ENCODE results near the gene ZNF841. TPM values are rescaled to one million over a fixed set of nuclear protein-coding genes. Genes with fewer than 3 reads are reported as not detected.
A peak's percentile ranks its signal among the peaks of the same experiment; 100 is the strongest.
"Not testable (repeated sequence)": the region's sequence is repeated elsewhere in the genome, so short reads cannot be mapped to it uniquely, and the experiment has no call there.

Gene ZNF841
- total RNA-seq, 1 experiment from 2014 or later, result 5.8 TPM

DNA sequence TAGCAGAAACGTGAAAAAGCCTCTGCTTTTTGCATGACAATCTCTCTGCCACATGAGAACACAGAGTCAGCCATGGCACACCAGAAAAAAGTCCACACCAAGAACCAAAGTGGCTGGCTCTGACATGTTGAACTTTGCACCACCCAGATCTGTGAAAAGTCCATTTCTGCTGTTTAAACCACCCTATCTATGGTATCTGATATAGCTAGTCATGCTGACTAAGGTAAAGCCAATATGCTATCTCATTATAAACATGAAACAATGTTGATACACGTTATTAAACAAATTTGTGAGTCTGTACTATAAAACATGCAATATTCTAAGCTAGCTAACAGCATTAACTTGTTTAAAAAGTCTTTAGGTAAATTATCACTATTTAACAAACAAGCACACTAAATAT is 25.9 kb downstream of the ZNF841 start:
- DNase-seq (ENCODE audit: low read depth), result no peak

DNA sequence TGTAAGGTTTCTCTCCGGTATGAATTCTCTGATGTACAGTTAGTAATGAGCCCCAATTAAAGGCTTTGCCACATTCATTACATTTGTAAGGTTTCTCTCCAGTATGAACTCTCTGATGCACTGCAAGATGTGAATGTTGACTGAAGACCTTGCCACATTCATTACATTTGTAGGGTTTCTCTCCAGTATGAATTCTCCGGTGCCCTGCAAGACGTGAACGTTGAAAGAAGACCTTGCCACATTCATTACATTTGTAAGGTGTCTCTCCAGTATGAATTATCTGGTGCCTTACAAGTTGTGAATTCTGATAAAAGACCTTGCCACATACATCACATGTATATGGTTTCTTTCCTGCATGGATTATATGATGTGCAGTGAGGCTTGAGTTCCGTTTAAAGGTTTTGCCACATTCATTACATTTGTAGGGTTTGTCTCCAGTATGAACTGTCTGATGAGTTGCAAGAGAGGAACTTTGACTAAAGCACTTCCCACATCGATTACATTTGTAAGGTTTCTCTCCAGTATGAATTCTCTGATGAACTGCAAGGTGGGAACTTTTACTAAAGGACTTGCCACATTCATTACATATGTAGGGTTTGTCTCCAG is 29.2 kb downstream of the ZNF841 start:
- DNase-seq (ENCODE audit: low read depth), result no peak

DNA sequence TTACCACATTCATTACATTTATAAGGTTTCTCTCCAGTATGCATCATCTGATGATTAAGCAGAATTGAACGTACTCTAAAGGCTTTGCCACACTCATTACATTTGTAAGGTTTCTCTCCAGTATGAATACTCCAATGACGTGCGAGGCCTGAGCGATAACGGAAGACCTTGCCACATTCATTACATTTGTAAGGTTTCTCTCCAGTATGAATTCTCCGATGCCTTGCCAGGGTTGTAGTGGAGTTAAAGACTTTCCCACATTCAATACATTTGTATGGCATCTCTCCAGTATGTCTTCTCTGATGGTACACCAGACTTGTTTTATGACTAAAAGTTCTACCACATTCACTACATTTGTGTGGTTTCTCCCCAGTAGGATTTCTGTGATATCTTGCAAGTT is 30.2 kb downstream of the ZNF841 start:
- DNase-seq (ENCODE audit: low read depth), result no peak

DNA sequence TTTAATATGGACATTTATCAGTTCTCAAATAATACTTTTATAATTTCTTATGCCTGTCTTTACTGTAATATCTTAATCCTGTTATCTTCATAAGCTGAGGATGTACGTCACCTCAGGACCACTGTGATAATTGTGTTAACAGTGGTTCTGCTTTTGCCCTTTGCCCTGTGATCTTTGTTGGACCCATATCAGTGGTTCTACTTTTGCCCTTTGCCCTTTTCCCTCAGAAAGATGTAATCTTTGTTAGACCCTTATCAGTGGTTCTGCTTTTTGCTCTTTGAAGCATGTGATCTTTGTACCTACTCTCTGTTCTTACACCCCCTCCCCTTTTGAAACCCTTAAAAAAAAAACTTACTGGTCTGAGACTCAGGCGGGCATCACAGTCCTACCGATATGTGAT is 39.1 kb downstream of the ZNF841 start:
- DNase-seq (ENCODE audit: low read depth), result not testable (repeated sequence)

DNA sequence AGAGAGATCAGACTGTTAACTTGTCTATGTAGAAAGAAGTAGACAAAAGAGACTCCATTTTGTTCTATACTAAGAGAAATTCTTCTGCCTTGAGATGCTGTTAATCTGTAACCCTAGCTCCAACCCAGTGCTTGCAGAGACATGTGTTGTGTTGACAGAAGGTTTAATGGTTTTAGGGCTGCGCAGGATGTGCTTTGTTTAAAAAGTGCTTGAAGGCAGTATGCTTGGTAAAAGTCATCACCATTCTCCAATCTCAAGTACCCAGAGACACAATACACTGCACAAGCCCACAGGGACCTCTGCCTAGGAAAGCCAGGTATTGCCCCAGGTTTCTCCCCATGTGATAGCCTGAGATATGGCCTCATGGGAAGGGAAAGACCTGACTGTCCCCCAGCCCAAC is 43.8 kb downstream of the ZNF841 start:
- not testable (repeated sequence) for DNase-seq (ENCODE audit: low read depth)

DNA sequence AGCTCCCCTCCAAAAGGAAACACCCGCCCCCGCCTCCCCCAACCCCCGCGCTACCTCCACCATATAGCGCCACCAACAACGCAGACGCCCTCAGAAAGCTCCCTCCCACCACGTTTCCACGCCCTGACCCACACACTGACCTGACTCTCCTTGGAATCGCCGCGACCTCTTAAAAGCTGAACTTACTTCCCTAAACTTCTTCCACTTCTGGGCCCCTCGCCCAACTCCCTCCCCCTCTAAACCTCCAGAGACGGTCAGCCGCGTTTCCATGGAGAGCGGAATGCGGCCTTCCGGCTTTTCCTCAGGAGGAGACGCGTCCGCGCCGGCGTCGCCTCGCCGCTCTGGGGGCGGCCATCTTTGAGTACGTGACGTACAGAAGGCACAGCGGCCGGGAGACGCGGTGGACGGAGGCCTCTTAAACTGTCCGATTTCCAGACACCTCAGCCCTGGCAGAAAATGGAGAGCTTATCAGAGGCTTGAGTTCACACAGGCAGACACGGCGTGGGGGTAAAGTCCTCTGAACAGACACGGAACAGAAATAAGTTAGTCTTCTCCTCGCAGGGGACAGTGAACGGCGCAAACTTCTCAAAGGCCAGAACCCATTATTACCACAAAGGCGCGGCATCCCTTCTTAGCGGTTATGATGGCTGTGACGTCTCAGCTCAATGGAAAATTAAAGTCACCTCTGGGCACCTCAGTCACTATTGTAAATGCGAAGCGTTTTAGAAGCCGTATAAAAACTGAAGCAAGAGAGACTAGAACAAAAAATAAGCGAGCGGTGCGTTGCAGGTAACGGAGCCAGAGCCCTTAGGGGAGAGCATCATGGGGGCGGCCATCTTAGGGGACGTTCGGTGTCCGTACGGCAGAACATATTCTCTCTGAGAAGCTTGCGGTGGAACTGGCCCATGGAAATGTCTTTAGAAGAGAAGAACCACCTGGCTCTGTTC is 46.7 kb downstream of the ZNF841 start, which contains the start of gene ZNF432:
Gene ZNF432 (minus strand): TSS at position 284 of the 947 bp plus-strand sequence. CDS start 1,970 bp downstream, outside the sequence.
- DNase-seq (ENCODE audit: low read depth), result peak; percentile 85

DNA sequence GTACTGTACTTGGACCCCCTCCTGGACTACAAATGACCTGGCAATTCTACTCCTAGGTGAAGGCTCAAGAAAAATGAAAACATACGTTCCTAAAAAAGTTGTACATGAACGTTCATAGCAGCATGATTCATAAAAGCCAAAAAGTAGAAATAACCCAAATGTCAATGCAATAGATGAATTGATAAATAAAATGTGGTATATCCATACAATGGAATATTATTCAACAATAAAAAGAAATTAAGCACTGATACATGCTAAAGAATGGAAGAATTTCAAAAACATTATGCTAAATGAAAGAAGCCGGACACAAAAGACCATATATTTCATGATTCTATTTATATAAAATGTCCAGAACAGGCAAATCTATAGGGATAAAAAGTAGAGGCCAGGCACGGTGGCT is 56.4 kb downstream of the ZNF841 start:
- no peak for DNase-seq (ENCODE audit: low read depth)

DNA sequence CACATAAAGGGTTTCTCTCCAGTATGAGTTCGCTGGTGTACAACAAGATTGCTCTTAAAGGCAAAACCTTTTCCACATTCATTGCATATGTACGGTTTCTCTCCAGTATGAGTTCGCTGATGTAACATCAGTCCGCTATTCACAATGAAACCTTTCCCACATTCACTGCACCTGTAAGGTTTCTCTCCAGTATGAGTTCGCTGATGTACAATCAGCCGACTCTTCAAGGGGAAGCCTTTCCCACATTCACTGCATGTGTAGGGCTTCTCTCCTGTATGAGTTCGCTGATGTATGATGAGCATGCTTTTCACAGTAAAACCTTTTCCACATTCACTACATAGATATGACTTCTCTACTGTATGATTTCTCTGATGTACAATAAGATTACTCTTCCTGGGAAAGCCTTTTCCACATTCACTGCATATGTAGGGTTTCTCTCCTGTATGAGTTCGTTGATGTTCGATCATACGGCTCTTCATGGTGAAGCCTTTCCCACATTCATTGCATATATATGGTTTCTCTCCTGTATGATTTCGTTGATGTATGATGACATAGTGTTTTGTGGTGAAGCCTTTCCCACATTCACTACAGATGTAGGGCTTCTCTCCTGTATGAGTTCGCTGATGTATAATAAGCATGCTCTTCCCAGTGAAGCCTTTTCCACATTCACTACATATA is 61.4 kb downstream of the ZNF841 start:
- no peak for DNase-seq (ENCODE audit: low read depth)

DNA sequence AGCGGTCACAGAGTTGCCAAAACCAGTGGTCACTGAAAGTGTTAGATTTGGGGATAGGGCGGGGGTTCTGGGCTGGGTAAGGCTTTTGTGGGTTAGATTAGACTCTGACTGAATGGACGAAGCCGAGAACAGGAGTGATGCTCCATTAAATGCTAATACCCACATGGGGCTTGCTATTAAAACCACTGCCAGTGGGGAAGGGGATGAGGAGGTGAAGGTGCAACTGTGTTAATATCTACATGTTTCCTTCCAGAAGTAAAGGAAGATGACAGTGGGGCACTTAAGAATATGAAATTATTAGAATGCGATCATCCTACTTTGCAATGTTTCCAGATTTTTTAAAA is 66.8 kb downstream of the ZNF841 start:
- DNase-seq (ENCODE audit: low read depth), result no peak

DNA sequence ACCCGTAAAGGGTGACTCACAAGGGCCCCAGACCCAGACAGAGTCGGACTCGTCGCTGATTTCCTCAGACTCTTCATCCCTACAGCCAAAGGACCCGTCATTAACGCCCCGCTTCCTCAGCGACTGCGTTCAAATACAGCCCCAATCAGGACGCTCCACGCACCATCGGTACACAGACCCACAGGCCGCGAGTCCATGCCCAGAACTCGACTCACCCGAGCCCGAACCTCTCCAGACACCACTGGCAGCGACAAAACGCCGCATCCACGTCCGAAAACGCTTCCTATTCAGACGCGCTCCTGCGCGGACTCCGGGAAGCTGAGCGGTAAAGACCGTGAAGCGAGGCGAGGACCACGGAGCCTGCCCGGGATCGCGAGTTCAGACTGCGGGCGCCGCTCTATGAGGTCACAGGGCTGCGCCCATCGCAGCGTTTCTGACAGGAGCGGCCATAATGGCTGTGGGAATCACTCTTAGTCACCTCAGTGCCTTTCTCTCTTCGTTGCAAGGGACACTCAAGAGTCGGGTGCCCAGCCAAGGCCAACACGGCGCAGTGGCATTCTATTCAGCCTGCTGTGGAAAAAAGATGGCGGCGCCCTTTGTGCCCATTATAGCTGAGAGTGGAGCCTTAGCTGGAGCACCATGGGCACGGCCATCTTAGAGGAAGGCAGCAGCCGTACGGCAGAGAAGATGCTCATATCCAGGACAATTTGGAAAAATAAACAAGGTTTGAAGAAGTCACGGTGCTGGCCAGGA is 67.4 kb downstream of the ZNF841 start, which contains the start of gene ZNF614:
Gene ZNF614 (minus strand): TSS at position 353 of the 753 bp plus-strand sequence. CDS start 2,634 bp downstream, outside the sequence.
- peak; percentile 85 for DNase-seq (ENCODE audit: low read depth)

DNA sequence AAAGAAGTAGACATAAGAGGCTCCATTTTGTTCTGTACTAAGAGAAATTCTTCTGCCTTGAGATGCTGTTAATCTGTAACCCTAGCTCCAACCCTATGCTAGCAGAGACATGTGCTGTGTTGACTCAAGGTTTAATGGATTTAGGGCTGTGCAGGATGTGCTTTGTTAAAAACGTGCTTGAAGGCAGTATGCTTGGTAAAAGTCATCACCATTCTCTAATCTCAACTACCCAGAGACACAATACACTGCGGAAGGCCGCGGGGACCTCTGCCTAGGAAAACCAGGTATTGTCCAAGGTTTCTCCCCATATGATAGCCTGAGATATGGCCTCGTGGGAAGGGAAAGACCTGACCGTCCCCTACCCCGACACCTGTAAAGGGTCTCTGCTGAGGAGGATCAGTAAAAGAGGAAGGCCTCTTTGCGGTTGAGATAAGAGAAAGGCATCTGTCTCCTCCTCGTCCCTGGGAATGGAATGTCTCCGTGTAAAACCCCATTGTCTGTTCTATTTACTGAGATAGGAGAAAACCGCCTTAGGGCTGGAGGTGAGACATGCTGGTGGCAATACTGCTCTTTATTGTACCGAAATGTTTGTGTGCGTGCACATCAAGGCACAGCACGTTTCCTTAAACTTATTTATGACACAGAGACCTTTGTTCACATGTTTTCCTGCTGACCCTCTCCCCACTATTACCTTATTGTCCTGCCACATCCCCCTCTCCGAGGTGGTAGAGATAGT is 69.1 kb downstream of the ZNF841 start:
- not testable (repeated sequence) for DNase-seq (ENCODE audit: low read depth)

DNA sequence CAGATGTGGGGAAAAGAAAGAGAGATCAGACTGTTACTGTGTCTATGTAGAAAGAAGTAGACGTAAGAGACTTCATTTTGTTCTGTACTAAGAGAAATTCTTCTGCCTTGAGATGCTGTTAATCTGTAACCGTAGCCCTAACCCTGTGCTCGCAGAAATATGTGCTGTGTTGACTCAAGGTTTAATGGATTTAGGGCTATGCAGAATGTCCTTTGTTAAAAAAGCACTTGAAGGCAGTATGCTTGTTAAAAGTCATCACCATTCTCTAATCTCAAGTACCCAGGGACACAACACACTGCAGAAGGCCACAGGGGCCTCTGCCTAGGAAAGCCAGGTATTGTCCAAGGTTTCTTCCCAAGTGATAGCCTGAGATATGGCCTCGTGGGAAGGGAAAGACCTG is 71.1 kb downstream of the ZNF841 start:
- not testable (repeated sequence) for DNase-seq (ENCODE audit: low read depth)

DNA sequence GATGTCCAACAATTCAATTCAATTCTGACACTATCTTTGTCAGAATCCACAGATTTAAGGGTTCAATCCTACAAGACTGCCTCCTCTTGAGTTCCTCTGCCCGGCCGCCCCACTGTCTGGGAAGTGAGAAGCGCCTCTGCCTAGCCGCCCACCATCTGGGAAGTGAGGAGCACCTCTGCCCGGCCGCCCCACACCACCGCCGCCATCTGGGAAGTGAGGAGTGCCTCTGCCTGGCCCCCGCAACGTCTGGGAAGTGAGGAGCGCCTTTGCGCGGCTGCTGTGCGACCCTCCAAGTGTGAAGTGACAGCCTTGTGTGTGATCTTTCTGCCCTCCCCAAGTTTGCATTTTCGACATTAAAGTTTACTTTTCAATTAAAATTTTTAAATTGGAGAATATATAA is 73.4 kb downstream of the ZNF841 start:
- no peak for DNase-seq (ENCODE audit: low read depth)

DNA sequence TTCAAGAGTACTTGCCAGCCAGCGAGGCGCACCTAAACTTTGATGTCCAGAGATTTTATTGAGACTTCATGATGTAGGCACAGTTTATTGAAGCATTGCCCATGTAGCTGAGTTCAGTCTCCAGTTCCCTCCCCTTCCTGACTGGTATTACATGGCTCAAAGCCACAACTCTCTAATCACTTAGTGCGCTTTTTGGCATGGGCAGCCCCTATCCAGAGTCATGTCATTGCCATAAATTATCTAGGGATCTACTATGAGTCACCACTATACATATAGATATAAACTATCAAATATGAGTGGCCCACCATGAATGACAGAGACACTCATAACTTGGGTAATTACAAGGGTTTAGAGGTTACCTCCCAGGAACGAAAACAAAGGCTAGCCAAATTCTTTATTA is 75.1 kb downstream of the ZNF841 start:
- no peak for DNase-seq (ENCODE audit: low read depth)

Small RNA genes lying within 50 kb of the gene (small RNA-seq; reads per million reads assigned to genes)
- gene RPL37P23, result not detected

Other genes starting within 250 kb of the ZNF841 start
- gene ZNF577, start 207.8 kb downstream of the ZNF841 start, total RNA-seq (2014; rRNA removed; shearing (Covaris generic)), result 2.5 and 3.0 TPM in 2 replicates
- 5.5 and 7.4 TPM in 2 replicates for gene ZNF649, start 190.7 kb downstream of the ZNF841 start, total RNA-seq (2014; rRNA removed; shearing (Covaris generic))
- gene ZNF613, start 168.3 kb downstream of the ZNF841 start, total RNA-seq (2014; rRNA removed; shearing (Covaris generic)), result 5.4 and 9.0 TPM in 2 replicates
- 3.9 and 5.8 TPM in 2 replicates for gene ZNF350, start 108.9 kb downstream of the ZNF841 start, total RNA-seq (2014; rRNA removed; shearing (Covaris generic))
- 2.5 and 7.9 TPM in 2 replicates for gene ZNF615, start 87.6 kb downstream of the ZNF841 start, total RNA-seq (2014; rRNA removed; shearing (Covaris generic))
- 8.9 and 9.1 TPM in 2 replicates for gene ZNF614, start 67.4 kb downstream of the ZNF841 start, total RNA-seq (2014; rRNA removed; shearing (Covaris generic))
- gene ZNF432, start 46.9 kb downstream of the ZNF841 start, total RNA-seq (2014; rRNA removed; shearing (Covaris generic)), result 3.2 and 3.3 TPM in 2 replicates
- gene ZNF616, start 44.2 kb upstream of the ZNF841 start, total RNA-seq (2014; rRNA removed; shearing (Covaris generic)), result 3.8 and 5.6 TPM in 2 replicates
- gene ZNF836, start 75.9 kb upstream of the ZNF841 start, total RNA-seq (2014; rRNA removed; shearing (Covaris generic)), result 1.0 and 1.9 TPM in 2 replicates
- gene PPP2R1A, start 94.3 kb upstream of the ZNF841 start, total RNA-seq (2014; rRNA removed; shearing (Covaris generic)), result 162 and 195 TPM in 2 replicates
- gene ZNF766, start 173.8 kb upstream of the ZNF841 start, total RNA-seq (2014; rRNA removed; shearing (Covaris generic)), result 8.8 and 8.9 TPM in 2 replicates
- gene ZNF480, start 201.4 kb upstream of the ZNF841 start, total RNA-seq (2014; rRNA removed; shearing (Covaris generic)), result 8.7 and 9.8 TPM in 2 replicates
- not detected in 2 replicates for gene ZNF610, start 240.5 kb upstream of the ZNF841 start, total RNA-seq (2014; rRNA removed; shearing (Covaris generic))

Data from HT1080 (cell line).